Lower leg skin (tissue), 3 donors: ENCODE results near the gene PCBD2.

Source experiments
- POLR2A ChIP-seq, 2 donors: fragments of 450-650 bp; IDR thresholded peaks; one replicate each; pipeline ENCODE4 v1.6.1; 2016 to 2017; ENCODE audit warnings: antibody characterized with exemption in 2 of 2, mild to moderate bottlenecking in 1 of 2, moderate library complexity in 1 of 2
- TF ChIP-seq, protein P1 (sequence below), 3 donors: fragments of 450-650 bp; IDR thresholded peaks; one replicate each; pipeline ENCODE4 v1.5.1; 2016; ENCODE audit warnings: antibody characterized with exemption in 3 of 3, mild to moderate bottlenecking in 3 of 3, moderate library complexity in 2 of 3

DNA sequence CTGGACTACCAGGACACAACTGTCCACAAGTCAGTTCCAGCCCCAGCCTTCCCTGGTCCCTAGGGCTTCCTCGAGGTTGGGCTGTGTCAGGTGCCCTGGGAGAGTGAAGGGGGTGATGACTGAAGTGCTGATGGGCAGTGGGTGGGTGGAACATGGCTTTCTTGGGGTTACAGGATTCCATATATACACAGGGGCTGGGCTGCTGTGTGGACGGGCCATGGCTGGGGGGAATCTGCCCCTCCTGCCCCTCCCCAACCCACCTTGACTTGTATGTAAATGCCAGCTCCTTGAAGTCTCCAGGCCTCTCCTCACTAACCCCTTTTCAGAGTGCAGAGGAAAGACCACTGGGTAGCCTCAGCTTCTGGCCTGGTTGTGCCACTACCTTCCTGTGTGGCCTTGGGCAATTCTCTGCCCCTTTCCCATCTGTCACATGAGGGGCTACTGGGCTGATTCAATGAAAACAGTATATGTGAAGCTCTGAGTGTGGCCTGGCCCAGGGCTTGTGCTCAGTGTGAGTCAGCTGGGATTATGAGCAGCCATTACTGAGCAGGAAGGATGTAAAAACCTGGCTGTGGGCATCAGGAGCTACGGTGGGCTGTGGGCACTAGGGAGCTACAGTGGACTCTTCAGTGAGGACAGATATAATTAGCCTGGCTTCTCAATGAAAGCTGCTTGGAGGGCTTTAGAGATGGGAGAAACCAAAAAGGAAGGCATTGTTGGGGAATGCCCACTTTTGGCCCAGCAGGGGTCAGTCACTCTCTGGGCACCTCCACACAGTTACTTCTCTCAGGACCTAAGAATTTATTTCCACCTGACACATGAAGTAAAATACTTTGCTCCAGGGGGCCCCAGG lies 105.8 kb downstream of the PCBD2 start:
- TF ChIP-seq POLR2A (IDR thresholded peaks at IDR 0.05) = no peak
- TF ChIP-seq, protein P1, sequence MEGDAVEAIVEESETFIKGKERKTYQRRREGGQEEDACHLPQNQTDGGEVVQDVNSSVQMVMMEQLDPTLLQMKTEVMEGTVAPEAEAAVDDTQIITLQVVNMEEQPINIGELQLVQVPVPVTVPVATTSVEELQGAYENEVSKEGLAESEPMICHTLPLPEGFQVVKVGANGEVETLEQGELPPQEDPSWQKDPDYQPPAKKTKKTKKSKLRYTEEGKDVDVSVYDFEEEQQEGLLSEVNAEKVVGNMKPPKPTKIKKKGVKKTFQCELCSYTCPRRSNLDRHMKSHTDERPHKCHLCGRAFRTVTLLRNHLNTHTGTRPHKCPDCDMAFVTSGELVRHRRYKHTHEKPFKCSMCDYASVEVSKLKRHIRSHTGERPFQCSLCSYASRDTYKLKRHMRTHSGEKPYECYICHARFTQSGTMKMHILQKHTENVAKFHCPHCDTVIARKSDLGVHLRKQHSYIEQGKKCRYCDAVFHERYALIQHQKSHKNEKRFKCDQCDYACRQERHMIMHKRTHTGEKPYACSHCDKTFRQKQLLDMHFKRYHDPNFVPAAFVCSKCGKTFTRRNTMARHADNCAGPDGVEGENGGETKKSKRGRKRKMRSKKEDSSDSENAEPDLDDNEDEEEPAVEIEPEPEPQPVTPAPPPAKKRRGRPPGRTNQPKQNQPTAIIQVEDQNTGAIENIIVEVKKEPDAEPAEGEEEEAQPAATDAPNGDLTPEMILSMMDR (IDR thresholded peaks at IDR 0.05) = no peak
